Fibroblast of skin of left biceps (primary cell): ENCODE data around the gene RABL2A.
"Not testable (repeated sequence)": the region's sequence is repeated elsewhere in the genome, so short reads cannot be mapped to it uniquely, and the experiment has no call there.

Source experiments
- DNase-seq, 2 experiments: peaks; one replicate each; pipeline ENCODE4 v3.0.0-alpha.2; 2013; ENCODE audit warnings: low read depth in 2 of 2

RABL2A gene

GRCh38 chr2:113685471-113685870 is 58.4 kb downstream of the RABL2A start:
- no peak for DNase-seq

DNA sequence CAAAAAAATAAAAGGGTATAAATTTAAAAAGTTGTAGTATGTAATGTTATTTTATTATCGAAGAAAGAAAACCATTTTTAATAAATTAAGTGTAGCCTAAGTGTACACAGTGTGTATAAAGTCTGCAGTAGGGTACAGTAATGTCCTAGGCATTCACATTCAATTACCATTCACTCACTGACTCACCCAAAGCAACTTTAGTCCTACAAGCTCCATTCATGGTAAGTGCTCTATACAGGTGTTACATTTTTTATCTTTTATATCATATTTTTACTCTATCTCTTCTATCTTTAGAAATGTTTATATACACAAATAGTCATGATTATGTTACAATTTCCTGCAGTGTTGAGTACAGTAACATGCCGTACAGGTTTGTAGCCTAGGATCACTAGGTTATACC is 59.5 kb downstream of the RABL2A start:
- no peak for DNase-seq

DNA sequence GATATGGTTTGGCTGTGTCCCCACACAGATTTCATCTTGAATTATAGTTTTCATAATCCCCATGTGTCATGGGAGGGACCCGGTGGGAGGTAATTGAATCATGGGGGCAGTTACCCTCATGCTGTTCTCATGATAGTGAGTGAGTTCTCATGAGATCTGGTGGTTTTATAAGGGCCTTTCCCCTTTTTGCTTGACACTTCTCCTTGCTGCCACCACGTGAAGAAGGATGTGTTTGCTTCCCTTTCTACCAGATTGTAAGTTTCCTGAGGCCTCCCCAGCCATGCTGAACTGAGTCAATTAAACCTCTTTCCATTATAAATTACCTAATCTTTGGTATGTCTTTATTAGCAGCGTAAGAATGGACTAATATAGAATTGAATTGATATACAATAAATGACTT is 63.8 kb downstream of the RABL2A start:
- DNase-seq, result not testable (repeated sequence)
